GM23248 (cell line): Measurements from ENCODE around the gene CSHL1.
"Not testable (repeated sequence)": the region's sequence is repeated elsewhere in the genome, so short reads cannot be mapped to it uniquely, and the experiment has no call there.

Experiments
- EZH2 ChIP-seq: fragments of 200-600 bp; sonication (generic); IDR thresholded peaks from 2 replicates; pipeline ENCODE4 v1.6.1; 2018; ENCODE audit warnings: antibody characterized with exemption, mild to moderate bottlenecking; ENCODE audit not compliant: insufficient read depth, poor library complexity, severe bottlenecking
- EZH2phosphoT487 ChIP-seq: fragments of 200-600 bp; sonication (generic); IDR thresholded peaks from 2 replicates; pipeline ENCODE4 v1.6.1; 2018; ENCODE audit warnings: antibody characterized with exemption, moderate library complexity, mild to moderate bottlenecking, low read depth; ENCODE audit not compliant: insufficient read depth

DNA sequence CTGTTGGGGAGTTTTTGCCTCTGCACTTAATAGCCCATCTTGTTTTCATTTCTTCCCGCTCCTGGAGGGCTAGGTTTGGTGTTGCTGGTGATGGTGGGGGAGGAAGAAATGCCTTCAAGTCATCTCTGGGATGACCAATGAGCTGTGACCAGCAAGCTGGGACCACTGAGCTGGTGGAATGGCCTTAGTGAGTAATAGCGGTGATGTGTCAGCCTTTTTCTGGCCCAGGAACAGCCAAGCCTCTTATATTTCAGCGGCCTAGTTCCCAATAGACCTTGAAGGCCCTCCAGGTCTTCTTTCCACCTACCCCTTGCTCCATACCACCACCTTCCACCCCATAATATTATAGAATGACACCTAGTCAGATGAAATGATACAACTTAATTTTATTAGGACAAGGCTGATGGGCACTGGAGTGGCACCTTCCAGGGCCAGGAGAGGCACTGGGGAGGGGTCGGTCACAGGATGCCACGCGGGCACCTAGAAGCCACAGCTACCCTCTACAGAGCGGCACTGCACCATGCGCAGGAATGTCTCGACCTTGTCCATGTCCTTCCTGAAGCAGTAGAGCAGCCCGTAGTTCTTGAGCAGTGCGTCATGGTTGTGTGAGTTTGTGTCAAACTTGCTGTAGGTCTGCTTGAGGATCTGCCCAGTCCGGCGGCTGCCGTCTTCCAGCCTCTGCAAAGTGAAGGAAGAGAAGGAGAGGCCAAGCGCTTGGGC lies 39.3 kb downstream of the CSHL1 start:
- TF ChIP-seq EZH2, EZH2phosphoT487: not testable (repeated sequence)
